Hematopoietic multipotent progenitor cell treated with erythropoietin and hydrocortisone succinate and interleukin-3 and kit ligand, for 4 days (in vitro differentiated cells): ENCODE results near the gene PRKAR1B.
"Not testable (repeated sequence)": the region's sequence is repeated elsewhere in the genome, so short reads cannot be mapped to it uniquely, and the experiment has no call there.

Experiments
- DNase-seq: peaks from one replicate; pipeline ENCODE4 v3.0.0-alpha.2; 2015

Gene PRKAR1B

DNA sequence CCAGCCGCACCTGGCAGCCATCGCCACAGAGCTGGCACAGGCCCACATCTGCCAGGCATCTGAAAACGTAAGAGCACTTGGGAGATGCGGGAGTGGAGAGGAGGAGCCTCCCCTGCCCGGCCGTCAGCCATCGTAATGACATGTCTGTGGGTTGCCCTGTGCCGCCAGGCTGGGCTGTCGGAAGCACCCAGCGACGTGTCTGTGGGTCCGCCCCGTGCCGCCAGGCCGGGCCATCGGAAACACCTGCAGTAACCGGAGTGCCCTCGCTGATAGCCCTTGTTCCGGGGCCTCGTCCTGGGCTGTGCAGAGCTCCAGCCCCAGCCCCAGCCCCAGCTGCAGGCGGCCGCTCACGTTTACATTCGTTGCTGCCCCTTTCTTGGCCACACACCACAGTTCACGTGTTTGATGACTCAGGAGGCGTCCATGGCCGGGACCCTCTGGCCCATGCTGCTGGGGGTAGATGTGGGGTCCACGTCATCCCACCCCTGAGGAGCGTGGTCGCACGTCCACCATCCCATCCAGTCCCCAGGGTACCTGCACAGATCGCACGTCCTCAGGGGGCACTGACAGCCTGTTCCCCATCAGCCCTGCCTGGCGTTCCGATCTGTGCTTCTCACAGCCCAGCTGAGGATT is 30.0 kb upstream of the PRKAR1B start:
- DNase-seq, result no peak

DNA sequence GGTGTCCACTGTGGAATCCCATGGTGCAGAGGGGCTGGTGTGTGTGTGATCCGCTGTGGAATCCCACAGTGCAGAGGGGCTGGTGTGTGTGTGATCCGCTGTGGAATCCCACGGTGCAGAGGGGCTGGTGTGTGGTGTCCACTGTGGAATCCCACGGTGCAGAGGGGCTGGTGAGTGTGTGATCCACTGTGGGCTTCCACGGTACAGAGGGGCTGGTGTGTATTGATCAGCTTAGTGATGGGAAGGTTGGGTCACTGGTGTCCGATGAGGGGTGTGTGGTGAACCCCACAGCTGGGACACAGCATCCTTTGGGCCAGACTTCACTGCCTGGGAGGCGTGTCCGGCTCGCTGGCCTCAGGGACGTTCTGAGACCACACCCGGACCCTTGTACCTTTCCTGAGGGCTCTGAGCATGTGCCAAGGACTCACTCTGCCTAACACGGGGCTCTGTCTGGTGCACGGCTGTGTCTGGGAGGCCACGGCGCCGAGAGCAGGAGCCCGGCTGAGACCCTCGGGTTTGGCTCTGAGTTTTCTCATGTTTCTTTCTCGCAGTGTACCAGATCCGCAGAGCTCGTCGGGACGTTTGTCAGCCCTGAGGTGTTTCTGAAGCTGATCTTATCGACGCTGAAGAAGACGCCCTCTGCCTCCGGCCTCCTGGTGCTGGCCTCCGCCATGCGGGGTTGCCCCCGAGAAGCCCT is 29.3 kb upstream of the PRKAR1B start:
- DNase-seq, result no peak

DNA sequence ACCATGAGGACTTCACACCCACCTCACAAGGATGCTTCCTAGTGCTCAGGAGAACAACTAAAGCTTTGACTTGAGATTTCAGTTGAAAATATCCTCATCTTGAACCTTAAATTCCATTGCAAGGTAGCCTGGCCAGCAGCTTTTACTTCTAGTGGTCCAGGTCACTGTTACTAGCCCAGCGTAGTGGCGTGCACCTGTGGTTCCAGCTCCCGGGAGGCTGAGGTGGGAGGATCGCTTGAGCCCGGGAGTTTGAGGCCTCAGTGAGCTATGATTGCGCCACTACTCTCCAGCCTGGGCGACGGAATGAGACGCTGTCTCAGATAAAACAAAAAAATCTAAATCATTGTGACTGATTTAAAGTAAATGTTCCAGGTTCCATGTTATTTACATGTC is 28.3 kb upstream of the PRKAR1B start:
- no peak for DNase-seq

DNA sequence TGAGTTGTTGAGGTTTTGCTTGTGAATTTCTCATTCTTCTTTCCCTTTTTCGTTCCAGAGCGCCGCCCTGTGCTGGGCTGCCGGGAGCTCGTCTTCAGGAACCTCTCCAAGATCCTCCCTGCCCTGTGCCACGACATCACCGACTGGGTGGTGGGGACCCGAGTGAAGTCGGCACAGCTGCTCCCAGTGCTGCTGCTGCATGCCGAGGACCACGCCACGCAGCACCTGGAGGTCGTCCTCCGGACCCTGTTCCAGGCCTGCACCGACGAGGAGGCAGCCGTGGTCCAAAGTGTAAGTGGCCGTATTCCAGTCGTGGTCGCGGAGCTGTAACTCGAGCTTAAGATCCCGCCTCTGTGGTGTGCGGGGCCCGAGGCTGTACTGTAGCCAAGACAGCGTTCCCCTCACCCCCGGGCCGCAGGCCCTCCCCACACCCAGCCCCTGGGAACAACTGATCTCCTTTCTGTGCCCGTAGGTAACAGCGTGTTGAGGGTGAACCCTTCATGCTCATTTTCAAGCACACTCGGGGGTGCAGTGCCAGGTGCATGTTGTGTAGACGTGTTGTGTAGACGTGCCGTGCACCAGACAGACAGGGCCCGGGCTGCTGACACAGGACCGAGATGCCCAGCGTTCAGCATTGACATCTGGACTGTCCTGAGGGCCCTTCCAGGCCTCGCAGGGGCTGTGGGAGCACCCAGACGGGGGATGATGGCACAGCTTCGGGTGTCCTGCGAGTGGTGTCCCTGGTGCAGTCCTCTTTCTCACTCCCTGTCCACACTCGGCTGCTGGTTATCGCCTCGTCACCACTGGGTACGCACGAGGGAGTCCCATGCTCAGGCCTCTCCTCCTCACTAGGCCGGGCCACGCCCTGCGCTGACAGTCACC is 27.7 kb upstream of the PRKAR1B start:
- DNase-seq, result no peak

DNA sequence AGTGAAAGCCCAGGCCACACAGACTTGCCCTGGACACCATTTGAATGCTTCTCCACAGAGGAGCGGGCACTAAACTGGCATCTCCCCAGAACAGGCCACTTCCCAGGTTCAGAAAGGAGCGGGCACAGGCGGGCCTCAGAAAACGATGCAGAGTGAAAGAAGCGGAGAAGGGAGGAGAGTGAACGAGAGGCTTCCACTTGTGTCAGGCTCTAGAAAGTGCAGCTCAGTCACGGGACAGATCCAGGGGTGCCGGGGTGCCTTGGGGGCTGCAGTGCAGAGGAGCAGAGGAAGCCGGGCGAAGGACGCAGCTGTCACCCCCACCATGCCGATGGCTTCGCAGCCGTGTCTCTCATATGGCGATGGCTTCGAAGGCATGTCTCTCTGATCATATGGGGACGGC is 26.1 kb upstream of the PRKAR1B start:
- DNase-seq, result no peak

DNA sequence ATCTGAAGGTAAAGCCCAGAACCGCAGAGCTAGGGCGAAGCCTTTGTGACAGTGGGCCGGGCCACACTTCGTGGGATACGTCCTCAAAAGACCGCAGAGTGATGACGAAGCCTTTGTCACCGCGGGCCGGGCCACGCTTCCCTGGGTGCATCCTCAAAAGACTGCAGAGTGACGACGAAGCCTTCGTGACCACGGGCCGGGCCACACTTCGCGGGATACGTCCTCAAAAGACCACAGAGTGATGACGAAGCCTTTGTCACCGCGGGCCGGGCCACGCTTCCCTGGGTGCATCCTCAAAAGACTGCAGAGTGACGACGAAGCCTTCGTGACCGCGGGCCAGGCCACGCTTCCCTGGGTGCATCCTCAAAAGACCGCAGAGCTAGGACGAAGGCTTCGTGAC is 25.2 kb upstream of the PRKAR1B start:
- DNase-seq, result not testable (repeated sequence)

DNA sequence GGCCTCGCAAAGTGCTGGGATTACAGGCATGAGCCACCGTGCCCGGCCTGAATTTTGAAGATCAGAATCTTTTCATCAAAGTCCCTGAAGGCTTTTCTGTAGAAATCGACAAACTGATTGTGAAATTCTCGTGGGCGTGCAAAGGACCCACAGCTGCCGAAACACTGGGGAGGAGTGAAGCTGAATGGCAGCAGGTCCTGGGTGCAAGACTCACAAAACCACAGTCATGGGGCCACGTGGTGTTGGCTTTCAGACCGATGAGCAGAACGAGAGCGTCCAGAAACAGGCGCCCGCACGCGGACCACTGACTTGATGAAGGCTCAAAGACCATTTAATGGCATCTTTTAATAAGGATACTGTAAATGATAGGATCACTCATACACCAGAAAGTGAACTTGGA is 24.7 kb upstream of the PRKAR1B start:
- no peak for DNase-seq

DNA sequence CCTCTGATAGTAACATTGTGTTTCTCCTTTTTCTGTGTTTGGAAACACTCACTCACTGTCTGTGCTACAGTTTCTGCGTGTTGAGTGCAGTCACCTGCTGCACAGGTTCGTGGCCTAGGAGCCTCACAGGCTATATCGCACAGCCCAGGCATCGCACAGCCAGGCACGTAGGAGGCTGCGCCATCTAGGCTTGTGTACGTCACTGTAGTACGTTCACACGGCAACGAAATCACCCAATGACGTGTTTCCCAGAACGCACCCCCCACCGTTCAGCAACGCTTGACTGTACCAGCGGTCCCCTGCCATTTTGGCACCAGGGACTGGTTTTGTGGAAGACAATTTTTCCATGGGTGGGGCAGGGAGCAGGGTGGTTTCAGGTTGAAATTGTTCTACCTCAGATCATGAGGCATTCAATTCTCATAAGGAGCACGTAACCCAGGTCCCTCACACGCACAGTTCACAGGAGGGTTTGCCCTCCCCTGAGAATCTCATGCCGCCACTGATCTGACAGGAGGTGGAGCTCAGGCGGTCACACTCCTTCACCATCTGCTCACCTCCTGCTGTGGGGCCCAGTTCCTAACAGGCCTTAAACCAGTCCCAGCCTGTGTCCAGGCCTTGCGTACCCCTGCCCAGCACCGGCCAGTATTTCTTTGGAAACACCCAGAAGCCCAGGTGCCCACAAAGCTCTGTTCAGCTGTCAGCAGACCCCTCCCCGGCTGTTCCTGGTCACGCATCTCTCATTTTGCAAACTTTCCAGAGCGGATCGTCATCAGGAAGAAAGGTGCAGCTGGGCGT is 23.2 kb upstream of the PRKAR1B start:
- DNase-seq, result no peak

DNA sequence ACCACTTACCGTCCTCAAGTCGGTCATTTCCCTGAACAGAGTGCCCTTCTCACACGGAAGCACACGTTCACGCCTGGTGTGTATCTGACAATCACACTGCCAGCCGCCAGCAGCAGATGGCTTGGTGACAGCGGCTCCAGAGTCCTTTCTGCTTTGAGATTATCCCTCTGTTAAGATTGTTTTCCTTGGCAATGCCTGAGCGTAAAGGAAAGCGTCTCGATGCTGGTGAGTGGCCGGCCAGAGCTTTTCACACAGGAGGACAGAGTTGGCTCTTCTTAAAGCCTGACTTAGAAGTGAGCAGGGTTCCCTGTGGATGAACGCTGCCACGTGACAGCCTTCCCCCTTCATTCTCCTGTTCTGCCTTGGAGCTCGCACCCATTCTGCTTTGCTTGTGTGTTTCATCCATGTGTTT is 22.1 kb upstream of the PRKAR1B start:
- no peak for DNase-seq

DNA sequence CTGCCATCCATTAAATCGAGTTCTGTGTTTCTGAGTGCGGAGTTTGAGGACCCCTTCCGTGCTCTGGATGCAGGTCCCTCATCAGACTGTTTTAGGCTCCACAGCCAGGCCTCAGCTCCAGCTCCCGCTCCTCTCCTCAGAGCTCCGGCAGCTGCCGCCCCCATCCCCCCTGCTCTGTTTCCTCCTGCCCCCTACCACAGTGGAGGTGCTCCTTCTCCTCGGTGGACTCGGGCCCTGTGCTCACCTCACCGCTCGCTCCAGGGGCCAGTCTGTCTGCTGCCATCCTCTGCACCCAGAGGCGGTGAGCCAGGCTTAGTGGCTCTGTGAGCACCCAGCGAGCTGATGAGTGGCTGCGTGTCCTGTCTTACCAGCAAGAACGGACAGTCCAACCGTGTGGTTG is 21.4 kb upstream of the PRKAR1B start:
- DNase-seq, result no peak

DNA sequence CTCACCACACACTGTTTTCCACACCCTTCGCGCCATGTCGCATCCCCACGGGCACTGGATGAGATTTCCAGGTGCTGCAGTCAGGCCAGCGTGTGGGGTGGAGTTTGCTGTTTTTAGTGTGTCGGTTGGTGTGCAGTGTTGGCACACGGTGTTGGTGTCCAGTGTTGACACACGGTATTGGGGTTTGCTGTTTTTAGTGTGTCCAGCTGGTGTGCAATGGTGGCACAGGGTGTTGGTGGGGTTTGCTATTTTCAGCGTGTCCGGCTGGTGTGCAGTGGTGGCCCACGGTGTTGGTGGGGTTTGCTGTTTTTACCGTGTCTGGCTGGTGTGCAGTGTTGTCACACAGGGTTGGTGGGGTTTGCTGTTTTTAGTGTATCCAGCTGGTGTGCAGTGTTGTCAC is 20.1 kb upstream of the PRKAR1B start:
- DNase-seq, result no peak

DNA sequence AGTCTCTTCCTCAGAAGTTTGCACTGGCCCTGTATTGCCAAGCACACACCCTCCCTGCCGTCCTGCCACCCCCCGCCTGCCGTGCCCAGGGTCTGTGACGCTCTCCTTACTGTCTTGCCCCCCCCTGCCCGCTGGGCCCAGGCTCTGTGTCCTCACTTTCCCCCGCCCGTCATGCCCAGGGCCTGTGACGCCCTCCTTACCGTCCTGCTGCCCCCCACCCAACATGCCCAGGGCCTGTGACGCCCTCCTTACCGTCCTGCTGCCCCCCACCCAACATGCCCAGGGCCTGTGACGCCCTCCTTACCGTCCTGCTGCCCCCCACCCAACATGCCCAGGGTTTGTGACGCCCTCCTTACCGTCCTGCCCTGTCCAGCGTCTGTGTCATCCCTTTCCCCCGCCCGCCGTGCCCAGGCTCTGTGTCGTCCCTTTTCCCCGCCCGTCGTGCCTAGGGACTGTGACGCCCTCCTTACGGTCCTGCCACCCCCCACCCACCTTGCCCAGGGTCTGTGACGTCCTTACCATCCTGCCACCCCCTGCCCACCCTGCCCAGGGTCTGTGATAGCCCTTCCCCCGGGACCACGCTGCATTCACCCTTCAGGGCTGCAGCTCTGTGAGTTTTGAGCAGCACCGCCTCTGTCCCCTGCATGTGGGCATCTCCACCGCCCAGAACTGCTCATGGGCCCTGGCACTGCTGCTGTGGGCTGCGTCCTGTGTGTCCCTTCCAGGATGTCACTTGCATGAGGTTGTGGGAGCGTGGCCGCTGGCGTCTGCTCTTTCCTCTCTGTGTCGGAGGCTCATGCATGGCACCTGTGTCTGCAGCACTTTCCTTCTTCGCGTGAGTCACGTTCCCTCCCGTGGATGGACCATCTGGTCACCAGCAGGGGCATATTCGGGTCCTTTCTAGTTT is 19.3 kb upstream of the PRKAR1B start:
- no peak for DNase-seq

DNA sequence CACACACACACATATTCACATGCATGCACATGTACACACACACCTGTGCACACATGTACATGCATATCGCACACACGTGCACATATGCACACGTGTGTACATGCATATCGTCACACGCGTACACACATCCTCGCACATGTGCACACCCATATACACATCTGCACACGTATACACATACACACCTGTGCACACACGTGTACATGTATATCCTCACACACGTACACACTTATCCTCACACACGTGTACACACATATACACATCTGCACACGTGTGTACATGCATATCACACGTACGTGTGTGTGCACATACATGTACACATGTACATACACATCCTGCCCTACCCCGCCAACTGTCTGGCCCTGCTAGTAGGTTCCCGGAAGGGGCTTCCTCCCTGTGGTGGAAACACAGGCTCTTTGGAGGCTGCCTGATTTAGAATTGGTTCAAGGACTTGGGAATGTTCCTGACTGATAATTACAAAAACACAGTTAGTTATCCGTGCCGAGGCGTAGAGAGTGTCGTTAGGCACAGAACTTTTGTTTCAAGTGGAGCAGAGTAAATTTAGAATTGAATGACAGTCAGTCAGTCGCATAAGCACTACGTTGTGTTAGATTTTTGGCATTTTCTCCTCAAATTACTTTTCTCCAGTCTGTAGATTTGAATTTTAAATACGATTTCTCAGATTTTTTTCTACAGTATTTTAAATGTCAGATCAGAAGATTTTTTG is 18.5 kb upstream of the PRKAR1B start:
- no peak for DNase-seq

DNA sequence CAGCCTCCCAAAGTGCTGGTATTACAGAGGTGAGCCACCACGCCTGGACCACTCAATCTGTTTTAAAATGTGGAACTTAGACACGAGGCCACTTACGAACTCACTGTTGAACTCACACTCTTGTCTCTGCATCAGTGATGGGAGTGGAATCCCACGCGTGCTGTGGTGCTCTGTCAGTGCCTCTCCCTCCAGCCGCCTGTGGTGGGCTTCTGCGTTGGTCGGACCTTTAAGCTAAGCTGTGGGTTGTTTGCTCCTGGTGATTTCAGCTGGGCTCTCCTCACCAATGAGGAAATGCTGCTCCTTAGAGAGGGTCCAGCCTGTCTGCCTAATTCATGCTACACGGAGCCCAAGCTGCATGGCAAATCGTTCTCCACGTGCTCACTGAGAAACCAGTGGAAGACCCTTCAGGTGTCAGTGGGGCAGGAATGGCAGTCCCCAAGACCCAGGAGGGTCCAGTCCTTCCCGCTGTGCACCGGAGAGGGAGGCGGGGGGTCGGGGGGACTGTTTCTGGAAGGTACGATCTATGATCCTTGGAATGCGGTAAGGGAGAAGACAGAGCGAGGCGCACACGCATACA is 17.9 kb upstream of the PRKAR1B start:
- no peak for DNase-seq

DNA sequence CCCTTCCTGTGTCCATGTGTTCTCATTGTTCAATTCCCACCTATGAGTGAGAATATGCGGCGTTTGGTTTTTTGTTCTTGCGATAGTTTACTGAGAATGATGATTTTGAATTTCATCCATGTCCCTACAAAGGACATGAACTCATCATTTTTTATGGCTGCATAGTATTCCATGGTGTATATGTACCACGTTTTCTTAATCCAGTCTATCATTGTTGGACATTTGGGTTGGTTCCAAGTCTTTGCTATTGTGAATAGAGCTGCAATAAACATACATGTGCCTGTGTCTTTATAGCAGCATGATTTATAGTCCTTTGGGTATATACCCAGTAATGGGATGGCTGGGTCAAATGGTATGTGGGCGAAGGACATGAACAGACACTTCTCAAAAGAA is 17.0 kb upstream of the PRKAR1B start:
- DNase-seq, result not testable (repeated sequence)

DNA sequence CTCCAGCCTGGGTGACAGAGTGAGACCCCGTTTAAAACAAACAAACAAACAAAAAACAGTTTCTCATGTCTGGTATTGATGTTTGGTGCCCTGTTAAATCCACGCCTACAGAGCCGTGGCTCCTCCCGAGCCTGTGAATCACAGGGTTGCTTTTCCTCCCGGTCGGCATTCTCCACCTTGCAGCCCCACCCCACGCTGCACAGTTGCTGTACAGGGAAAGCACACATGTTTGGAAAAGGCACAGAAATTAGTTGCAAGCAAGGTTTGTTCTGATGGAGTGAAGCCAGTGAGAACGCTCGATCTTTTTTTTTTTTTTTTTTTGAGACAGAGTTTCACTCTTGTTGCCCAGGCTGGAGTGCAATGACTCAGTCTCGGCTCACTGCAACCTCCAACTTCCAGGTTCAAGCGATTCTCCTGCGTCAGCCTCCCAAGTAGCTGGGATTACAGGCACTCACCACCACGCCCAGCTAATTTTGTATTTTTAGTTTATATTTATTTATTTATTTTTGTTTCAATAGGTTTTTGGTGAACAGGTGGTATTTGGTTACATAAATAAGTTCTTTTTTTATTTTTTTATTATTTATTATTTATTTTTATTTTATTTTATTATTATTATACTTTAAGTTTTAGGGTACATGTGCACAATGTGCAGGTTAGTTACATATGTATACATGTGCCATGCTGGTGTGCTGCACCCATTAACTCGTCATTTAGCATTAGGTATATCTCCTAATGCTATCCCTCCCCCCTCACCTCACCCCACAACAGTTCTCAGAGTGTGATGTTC is 16.5 kb upstream of the PRKAR1B start:
- not testable (repeated sequence) for DNase-seq

DNA sequence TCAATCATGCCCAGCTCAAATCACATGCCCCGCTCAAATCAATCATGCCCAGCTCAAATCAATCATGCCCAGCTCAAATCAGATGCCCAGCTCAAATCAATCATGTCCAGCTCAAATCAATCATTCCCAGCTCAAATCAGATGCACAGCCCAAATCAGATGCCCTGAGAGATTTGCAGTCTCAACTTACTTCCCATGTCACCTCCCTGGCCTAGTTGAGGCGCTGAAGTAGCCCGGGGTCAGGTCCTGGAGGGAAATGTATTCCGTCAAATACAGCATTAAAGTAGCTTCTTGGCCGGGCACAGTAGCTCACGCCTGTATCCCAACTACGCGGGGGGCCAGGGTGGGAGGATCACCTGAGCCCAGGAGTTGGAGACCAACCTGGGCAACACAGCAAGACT is 15.7 kb upstream of the PRKAR1B start:
- DNase-seq, result no peak

DNA sequence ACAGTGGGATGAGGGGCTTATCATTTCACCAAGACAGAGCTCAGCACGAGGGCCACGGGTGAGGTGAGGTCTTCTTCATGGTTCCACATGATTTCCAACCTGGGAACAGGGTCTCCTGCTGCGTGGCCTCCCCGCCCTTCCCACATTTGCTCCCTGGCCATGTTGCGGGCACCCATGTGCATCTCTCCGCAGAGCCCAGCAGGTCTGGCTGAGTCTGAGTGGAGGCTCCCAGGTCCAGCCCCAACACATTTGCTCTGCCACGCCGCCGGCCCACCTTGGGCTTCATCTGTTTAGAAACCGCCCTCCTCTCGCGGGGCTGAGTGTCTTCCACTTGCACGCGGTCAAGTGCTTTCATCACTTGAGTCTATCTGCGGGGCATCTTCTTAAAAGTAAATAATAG is 14.8 kb upstream of the PRKAR1B start:
- no peak for DNase-seq

DNA sequence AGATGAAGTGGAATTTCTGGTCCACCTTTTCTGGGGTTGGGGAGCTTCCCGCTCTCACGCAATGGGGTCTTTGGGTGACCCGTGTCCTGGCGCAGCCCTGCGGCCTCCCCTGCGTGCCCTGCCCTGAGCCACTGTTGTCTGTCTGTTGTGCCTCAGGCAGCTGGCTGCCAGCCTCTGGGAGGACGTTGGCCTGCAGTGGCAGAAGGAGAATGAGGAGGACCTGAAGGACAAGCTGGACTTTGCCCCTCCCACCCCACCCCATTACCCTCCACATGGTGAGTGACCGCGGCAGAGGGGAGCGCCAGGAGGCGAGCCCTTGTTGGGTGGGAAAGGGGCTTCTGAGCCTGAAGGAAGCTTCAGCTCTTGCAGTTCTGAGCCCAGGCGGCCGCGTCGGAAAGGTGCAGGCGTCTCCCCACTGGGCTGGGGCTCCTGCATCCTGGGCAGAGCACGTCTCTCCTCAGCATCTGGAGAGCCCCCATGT is 14.2 kb upstream of the PRKAR1B start:
- no peak for DNase-seq
